ACHN (cell line): ENCODE results near the gene TBX2.

Source experiments
- DNase-seq: peaks from one replicate; pipeline ENCODE4 v3.0.0-alpha.2; 2015
- in situ Hi-C: cut with HindIII; loops from 2 replicates; pipeline ENCODE4 v1.10.0; 2017; ENCODE audit warnings: low sequenced_read_pairs, low pct_ligation_motif_present, low pct_unique_long_range_greater_than_20kb

TBX2 gene

GRCh38 chr17:61456061-61456681 lies 56.5 kb downstream of the TBX2 start:
- in situ Hi-C loops: no loop called here
- DNase-seq: no peak

- in situ Hi-C loops: no loop called here
- DNase-seq: no peak
Observed at GRCh38 chr17:61456688-61457225, 57.1 kb downstream of the TBX2 start.

GRCh38 chr17:61457226-61457983 lies 57.8 kb downstream of the TBX2 start:
- no peak for DNase-seq
- in situ Hi-C loops: no loop called here

GRCh38 chr17:61458000-61458399 lies 58.4 kb downstream of the TBX2 start:
- no peak for DNase-seq
- in situ Hi-C loops: no loop called here

GRCh38 chr17:61458421-61459141 lies 58.9 kb downstream of the TBX2 start:
- no peak for DNase-seq
- in situ Hi-C loops: no loop called here
